ENCODE data around the gene CYP17A1. TPM values are rescaled to one million over a fixed set of nuclear protein-coding genes. Genes with fewer than 3 reads are reported as not detected.
A peak's percentile ranks its signal among the peaks of the same experiment; 100 is the strongest.

Gene CYP17A1
- total and polyA plus RNA-seq, 7 donors: 0.92 to 3.0 TPM; not detected in 5

GRCh38 chr10:102801496-102801895 lies 35.7 kb downstream of the CYP17A1 start:
- Histone ChIP-seq H3K27me3 (no peaks in the 10 kb centered on the region), H3K27ac (peak overlapping the region; percentile 79 to 90 (median 86)), H3K4me1 (peaks cover 0 to 78% (median 69%) of the 10 kb centered on the region in 4 donors), H3K4me3 (no peak overlapping the region), H3K36me3 (peaks cover 6 to 25% (median 12%) of the 10 kb centered on the region in 4 donors), H3K9me3 (no peaks in the 10 kb centered on the region)
- no peak for DNase-seq
- 52 to 70% methylated on average over 2 of the region's 2 CpGs for WGBS, 2 donors
- TF ChIP-seq CTCF (IDR thresholded peaks at IDR 0.05) (no peak), POLR2AphosphoS5 (IDR thresholded peaks at IDR 0.05) (peak in 2 of 4 donors; percentile 29 to 56), EP300 (IDR thresholded peaks at IDR 0.05) (peak in 1 of 4 donors; percentile 12)
- intact Hi-C loops (cut with DNase I): loop anchor here (2.0 to 5.0 kb wide), 3 partner anchors 19 to 59 kb away; partner anchors contain the start of gene WBP1L

GRCh38 chr10:102800611-102801335 lies 36.4 kb downstream of the CYP17A1 start:
- no peak overlapping the region for H3K4me3 ChIP-seq
- H3K27me3 ChIP-seq: no peaks in the 10 kb centered on the region
- TF ChIP-seq POLR2A (IDR thresholded peaks at IDR 0.05) (no peak), EP300 (IDR thresholded peaks at IDR 0.05) (no peak), CTCF (IDR thresholded peaks at IDR 0.05) (no peak), POLR2AphosphoS5 (IDR thresholded peaks at IDR 0.05) (no peak)
- peaks cover 0 to 79% (median 74%) of the 10 kb centered on the region in 4 donors for H3K4me1 ChIP-seq
- intact Hi-C loops (cut with DNase I): loop anchor here (2.0 to 5.0 kb wide), 3 partner anchors 18 to 58 kb away; partner anchors contain the start of gene WBP1L
- H3K27ac ChIP-seq: peak overlapping the region; percentile 79 to 90 (median 86)
- no peak for DNase-seq
- no peaks in the 10 kb centered on the region for H3K9me3 ChIP-seq
- peaks cover 6 to 19% (median 12%) of the 10 kb centered on the region in 4 donors for H3K36me3 ChIP-seq
- 86 to 89% methylated on average over 10 of the region's 10 CpGs for WGBS, 2 donors

- Histone ChIP-seq H3K4me3 (no peak overlapping the region), H3K4me1 (peaks cover 0 to 88% (median 83%) of the 10 kb centered on the region in 4 donors), H3K36me3 (peaks cover 6 to 19% (median 12%) of the 10 kb centered on the region in 4 donors), H3K27me3 (no peaks in the 10 kb centered on the region), H3K27ac (peak overlapping the region; percentile 79 to 90 (median 86)), H3K9me3 (no peaks in the 10 kb centered on the region)
- intact Hi-C loops (cut with DNase I): loop anchor here (2.0 to 5.0 kb wide), 3 partner anchors 17 to 58 kb away; partner anchors contain the start of gene WBP1L
- 73 to 81% methylated on average over 8 of the region's 8 CpGs for WGBS, 2 donors
- TF ChIP-seq POLR2AphosphoS5 (IDR thresholded peaks at IDR 0.05): peak in 2 of 4 donors; percentile 14 to 23
- no peak for TF ChIP-seq POLR2A (IDR thresholded peaks at IDR 0.05)
- no peak for TF ChIP-seq EP300 (IDR thresholded peaks at IDR 0.05)
- TF ChIP-seq CTCF (IDR thresholded peaks at IDR 0.05): no peak
- DNase-seq: peak; percentile 79
These were observed 37.3 kb downstream of the CYP17A1 start for GRCh38 chr10:102799691-102800471.

- Histone ChIP-seq H3K36me3 (peaks cover 6 to 19% (median 11%) of the 10 kb centered on the region in 4 donors), H3K4me3 (no peak overlapping the region), H3K27ac (peak overlapping the region; percentile 59 to 90 (median 82)), H3K9me3 (no peaks in the 10 kb centered on the region), H3K27me3 (no peaks in the 10 kb centered on the region), H3K4me1 (peaks cover 0 to 100% (median 91%) of the 10 kb centered on the region in 4 donors)
- no peak for TF ChIP-seq CTCF (IDR thresholded peaks at IDR 0.05)
- peak; percentile 70 to 91 (median 77) for TF ChIP-seq POLR2AphosphoS5 (IDR thresholded peaks at IDR 0.05)
- peak in 1 of 4 donors; percentile 72 for TF ChIP-seq EP300 (IDR thresholded peaks at IDR 0.05)
- peak in 1 of 2 donors; percentile 38 for TF ChIP-seq POLR2A (IDR thresholded peaks at IDR 0.05)
- intact Hi-C loops (cut with DNase I): no loop called here
- DNase-seq: peak; percentile 96
- 33 to 43% methylated on average over 9 of the region's 9 CpGs for WGBS, 2 donors
These were observed 40.6 kb downstream of the CYP17A1 start for GRCh38 chr10:102796407-102797176.

Measured in sigmoid colon (tissue), 7 donors.